Skeletal muscle tissue (tissue), 4 donors: ENCODE results near the gene ANO4. TPM values are rescaled to one million over a fixed set of nuclear protein-coding genes. Genes with fewer than 3 reads are reported as not detected.

Experiments
- H3K27ac ChIP-seq: one replicate; pipeline ENCODE4 v1.7.0; 2013; ENCODE audit warnings: mild to moderate bottlenecking, low read depth, low read length, inconsistent platforms
- H3K27me3 ChIP-seq, 3 donors: one replicate each; pipeline ENCODE4 v1.7.0; 2013; ENCODE audit warnings: low read length in 3 of 3; ENCODE audit not compliant: control insufficient read depth in 3 of 3, insufficient read depth in 3 of 3
- H3K36me3 ChIP-seq, 3 donors: one replicate each; pipeline ENCODE4 v1.7.0; 2013; ENCODE audit warnings: low read length in 3 of 3; ENCODE audit not compliant: control insufficient read depth in 3 of 3, insufficient read depth in 3 of 3
- H3K4me1 ChIP-seq, 3 donors: one replicate each; pipeline ENCODE4 v1.7.0; 2013; ENCODE audit warnings: low read length in 3 of 3, mild to moderate bottlenecking in 3 of 3; ENCODE audit not compliant: control insufficient read depth in 3 of 3, insufficient read depth in 3 of 3
- H3K4me3 ChIP-seq, 3 donors: one replicate each; pipeline ENCODE4 v1.7.0; 2013; ENCODE audit warnings: low read length in 3 of 3
- H3K9ac ChIP-seq, 3 donors: one replicate each; pipeline ENCODE4 v1.7.0; 2013; ENCODE audit warnings: low read length in 3 of 3, mild to moderate bottlenecking in 3 of 3, moderate library complexity in 2 of 3, low read depth in 1 of 3
- H3K9me3 ChIP-seq, 3 donors: one replicate each; pipeline ENCODE4 v1.7.0; 2013; ENCODE audit warnings: low read length in 3 of 3; ENCODE audit not compliant: control insufficient read depth in 3 of 3
- total RNA-seq: library from RNA; depleted of rRNA; stranded (reverse); fragments of >200 nt; gene quantifications from one replicate; pipeline ENCODE4 v1.2.3, GENCODE V29; 2014
- donor health status: Osteomylitis.

Gene ANO4
- total RNA-seq, 1 donor from 2014 or later, result 0.52 TPM

- no peak overlapping the region for H3K9ac ChIP-seq
- no peaks in the 10 kb centered on the region for H3K9me3 ChIP-seq
- H3K4me1 ChIP-seq, result no peaks in the 10 kb centered on the region
- H3K27me3 ChIP-seq, result no peaks in the 10 kb centered on the region
- no peaks in the 10 kb centered on the region for H3K36me3 ChIP-seq
- no peak overlapping the region for H3K4me3 ChIP-seq
- H3K27ac ChIP-seq, result no peak overlapping the region
These were observed 46.2 kb downstream of the ANO4 start for GRCh38 chr12:100840748-100841147.

- Histone ChIP-seq H3K9me3 (no peaks in the 10 kb centered on the region), H3K4me3 (no peak overlapping the region), H3K27me3 (no peaks in the 10 kb centered on the region), H3K27ac (no peak overlapping the region), H3K9ac (no peak overlapping the region), H3K36me3 (no peaks in the 10 kb centered on the region), H3K4me1 (no peaks in the 10 kb centered on the region)
These were observed 47.6 kb downstream of the ANO4 start for GRCh38 chr12:100842156-100842555.

GRCh38 chr12:100843061-100843460 is 48.5 kb downstream of the ANO4 start:
- Histone ChIP-seq H3K27ac (no peak overlapping the region), H3K4me1 (no peaks in the 10 kb centered on the region), H3K4me3 (no peak overlapping the region), H3K27me3 (no peaks in the 10 kb centered on the region), H3K9ac (no peak overlapping the region), H3K36me3 (no peaks in the 10 kb centered on the region), H3K9me3 (no peaks in the 10 kb centered on the region)

GRCh38 chr12:100845095-100845494 is 50.5 kb downstream of the ANO4 start:
- H3K9me3 ChIP-seq, result no peaks in the 10 kb centered on the region
- H3K27me3 ChIP-seq, result no peaks in the 10 kb centered on the region
- H3K4me1 ChIP-seq, result no peaks in the 10 kb centered on the region
- H3K36me3 ChIP-seq, result no peaks in the 10 kb centered on the region
- H3K27ac ChIP-seq, result no peak overlapping the region
- H3K4me3 ChIP-seq, result no peak overlapping the region
- no peak overlapping the region for H3K9ac ChIP-seq

GRCh38 chr12:100851637-100852036 is 57.1 kb downstream of the ANO4 start:
- Histone ChIP-seq H3K27me3 (no peaks in the 10 kb centered on the region), H3K4me3 (no peak overlapping the region), H3K36me3 (no peaks in the 10 kb centered on the region), H3K9me3 (no peaks in the 10 kb centered on the region), H3K27ac (no peak overlapping the region), H3K9ac (no peak overlapping the region), H3K4me1 (no peaks in the 10 kb centered on the region)

- Histone ChIP-seq H3K4me1 (no peaks in the 10 kb centered on the region), H3K27me3 (no peaks in the 10 kb centered on the region), H3K9me3 (no peaks in the 10 kb centered on the region), H3K27ac (no peak overlapping the region), H3K36me3 (no peaks in the 10 kb centered on the region), H3K4me3 (no peak overlapping the region), H3K9ac (no peak overlapping the region)
These were observed 62.8 kb downstream of the ANO4 start for GRCh38 chr12:100857418-100857817.

- Histone ChIP-seq H3K9me3 (no peaks in the 10 kb centered on the region), H3K36me3 (no peaks in the 10 kb centered on the region), H3K9ac (no peak overlapping the region), H3K27me3 (no peaks in the 10 kb centered on the region), H3K4me1 (no peaks in the 10 kb centered on the region), H3K4me3 (no peak overlapping the region), H3K27ac (no peak overlapping the region)
These were observed 63.4 kb downstream of the ANO4 start for GRCh38 chr12:100857971-100858370.

GRCh38 chr12:100858656-100859055 is 64.1 kb downstream of the ANO4 start:
- Histone ChIP-seq H3K27me3 (no peaks in the 10 kb centered on the region), H3K9ac (no peak overlapping the region)

GRCh38 chr12:100859063-100859627 is 64.6 kb downstream of the ANO4 start:
- H3K4me3 ChIP-seq, result no peak overlapping the region
- H3K36me3 ChIP-seq, result no peaks in the 10 kb centered on the region
- no peak overlapping the region for H3K27ac ChIP-seq
- no peak overlapping the region for H3K9ac ChIP-seq
- no peaks in the 10 kb centered on the region for H3K4me1 ChIP-seq
- no peaks in the 10 kb centered on the region for H3K27me3 ChIP-seq
- H3K9me3 ChIP-seq, result no peaks in the 10 kb centered on the region

More at GRCh38 chr12:100858656-100859055, 64.1 kb downstream of the ANO4 start:
- Histone ChIP-seq H3K4me1 (no peaks in the 10 kb centered on the region), H3K36me3 (no peaks in the 10 kb centered on the region), H3K4me3 (no peak overlapping the region), H3K9me3 (no peaks in the 10 kb centered on the region), H3K27ac (no peak overlapping the region)

- Histone ChIP-seq H3K9ac (no peak overlapping the region), H3K4me1 (no peaks in the 10 kb centered on the region), H3K4me3 (no peak overlapping the region), H3K36me3 (no peaks in the 10 kb centered on the region), H3K27ac (no peak overlapping the region), H3K9me3 (no peaks in the 10 kb centered on the region), H3K27me3 (no peaks in the 10 kb centered on the region)
These were observed 66.0 kb downstream of the ANO4 start for GRCh38 chr12:100860611-100861010.

GRCh38 chr12:100862676-100863075 is 68.1 kb downstream of the ANO4 start:
- Histone ChIP-seq H3K4me1 (no peaks in the 10 kb centered on the region), H3K36me3 (no peaks in the 10 kb centered on the region), H3K27me3 (no peaks in the 10 kb centered on the region), H3K4me3 (no peak overlapping the region), H3K27ac (no peak overlapping the region), H3K9ac (no peak overlapping the region), H3K9me3 (no peaks in the 10 kb centered on the region)
